COR-L47 (cell line): ENCODE measurements around the gene FA2H.

ENCODE experiments used
- DNase-seq: peaks from one replicate; lab custom pipeline; 2025; lab: John Stamatoyannopoulos, UW

Gene FA2H

DNA sequence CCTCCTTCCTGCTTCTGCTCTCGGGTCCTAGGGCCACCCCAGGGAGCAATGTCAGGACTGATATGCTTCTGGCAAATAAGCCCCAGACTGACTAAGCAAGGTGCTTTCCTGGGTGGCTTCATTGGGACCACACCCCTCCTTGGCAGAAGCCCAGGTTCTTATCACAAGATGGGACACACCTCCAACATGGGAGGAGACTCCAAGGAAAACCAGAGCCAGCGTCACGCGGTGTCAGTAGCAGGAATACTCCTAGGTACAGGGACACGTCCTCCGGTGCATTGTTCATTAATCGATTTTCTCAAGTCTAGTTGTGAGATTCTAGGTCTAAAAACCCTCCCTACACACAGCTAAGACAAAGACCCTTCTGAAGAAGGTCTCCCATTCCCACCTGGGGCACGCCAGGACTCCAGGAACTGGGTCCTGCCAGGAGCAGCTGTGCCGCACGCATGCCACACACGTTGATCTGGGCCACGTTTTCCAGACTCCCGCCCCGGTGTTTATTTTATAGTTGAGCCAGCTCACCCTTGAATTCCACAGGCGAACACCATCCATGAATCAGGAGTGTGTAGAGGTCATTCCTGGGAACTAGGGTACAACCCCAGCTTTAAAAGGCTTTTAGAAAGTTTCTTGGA lies 30.8 kb downstream of the FA2H start:
- peak; percentile 93 for DNase-seq

DNA sequence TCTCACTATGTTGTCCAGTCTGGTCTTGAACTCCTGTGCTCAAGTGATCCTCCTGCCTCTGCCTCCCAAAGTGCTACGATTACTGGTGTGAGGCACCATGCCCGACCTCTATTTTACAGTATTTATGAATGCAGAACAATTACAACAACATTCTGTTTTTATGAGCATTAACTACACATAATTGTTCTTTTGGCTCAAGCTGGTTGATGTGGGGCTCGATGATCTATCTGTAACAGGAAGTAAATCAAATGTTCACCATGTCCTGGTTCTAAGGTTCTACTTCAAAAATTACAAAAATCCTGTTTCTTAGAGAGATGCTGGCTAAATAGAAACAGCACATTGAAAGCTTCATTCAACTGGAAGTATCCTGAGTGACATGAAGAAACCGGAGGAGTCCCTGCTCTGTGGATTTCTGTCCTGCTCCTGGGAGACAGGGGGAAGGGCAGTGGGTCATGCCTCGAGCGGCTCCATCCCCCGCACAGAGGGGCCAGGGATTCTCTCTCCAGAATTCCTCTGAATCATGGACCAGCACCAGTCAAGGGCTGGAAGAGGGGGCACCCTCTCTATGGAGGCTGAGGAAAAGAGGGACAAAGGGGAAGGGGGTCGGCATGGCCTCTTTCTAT lies 31.5 kb downstream of the FA2H start:
- DNase-seq, result no peak

DNA sequence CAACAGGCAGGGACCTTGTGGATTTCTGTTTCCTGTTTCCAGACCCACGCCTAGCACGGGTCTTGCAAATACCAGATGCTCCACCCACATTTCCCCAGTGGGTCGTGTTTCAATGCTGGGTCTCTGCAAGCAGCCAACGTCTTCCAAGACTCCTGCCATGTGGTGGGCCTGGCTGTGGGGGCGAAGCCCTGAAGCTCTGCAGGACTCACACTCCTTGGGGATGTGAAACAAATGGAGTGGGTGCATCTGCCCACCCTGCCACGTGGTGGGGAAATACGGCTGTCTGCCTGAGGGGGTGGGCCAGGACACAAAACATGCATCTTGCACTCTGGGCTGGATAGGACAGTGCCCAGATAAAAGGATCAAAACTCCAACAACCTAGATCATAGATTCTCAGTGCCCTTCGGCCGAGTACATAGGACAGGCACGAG lies 32.6 kb downstream of the FA2H start:
- no peak for DNase-seq

DNA sequence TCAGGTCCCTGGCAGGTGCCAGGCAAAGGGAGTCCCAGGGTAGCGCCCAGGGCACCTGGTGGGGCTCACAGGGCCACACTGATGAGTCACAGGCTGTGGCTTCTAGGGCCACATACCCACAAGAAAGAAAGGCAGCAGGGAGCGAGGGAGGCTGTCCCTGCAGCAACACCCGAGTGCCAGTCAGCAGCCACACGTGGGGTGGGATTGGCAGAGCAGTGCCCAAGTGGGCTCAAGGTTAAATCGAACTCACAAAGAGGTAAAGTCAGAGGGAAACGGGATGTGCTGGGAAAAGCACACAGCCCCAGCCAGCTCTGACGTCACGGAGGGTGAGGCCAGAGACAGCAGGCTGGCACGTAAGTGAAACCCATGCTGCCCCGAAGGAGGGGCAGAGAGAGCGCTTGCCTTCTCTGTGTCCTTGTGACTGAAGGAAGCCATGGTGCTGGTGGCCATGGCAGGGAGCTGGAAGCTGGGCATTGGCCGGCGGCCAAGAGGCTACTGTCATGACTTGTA lies 33.8 kb downstream of the FA2H start:
- no peak for DNase-seq

DNA sequence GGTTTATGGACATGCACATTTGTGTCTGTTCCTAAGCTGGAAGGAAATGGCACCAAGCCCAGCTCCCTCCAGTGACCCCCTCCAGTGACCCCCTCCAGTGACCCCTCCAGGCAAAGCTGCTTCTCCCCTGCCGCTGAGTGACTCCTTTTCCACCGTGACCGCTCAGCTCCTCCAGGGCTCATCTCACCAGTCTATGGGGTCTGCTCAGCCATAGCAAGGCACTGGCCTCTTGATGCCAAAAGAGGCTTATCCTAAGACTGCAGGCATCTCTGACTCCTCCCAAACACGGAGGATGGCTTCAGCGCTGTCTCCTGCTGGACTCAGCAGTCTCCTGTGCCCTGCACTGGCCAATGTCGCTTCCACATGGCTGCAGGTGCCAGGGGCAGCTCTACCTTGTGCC lies 35.3 kb downstream of the FA2H start:
- DNase-seq, result no peak

DNA sequence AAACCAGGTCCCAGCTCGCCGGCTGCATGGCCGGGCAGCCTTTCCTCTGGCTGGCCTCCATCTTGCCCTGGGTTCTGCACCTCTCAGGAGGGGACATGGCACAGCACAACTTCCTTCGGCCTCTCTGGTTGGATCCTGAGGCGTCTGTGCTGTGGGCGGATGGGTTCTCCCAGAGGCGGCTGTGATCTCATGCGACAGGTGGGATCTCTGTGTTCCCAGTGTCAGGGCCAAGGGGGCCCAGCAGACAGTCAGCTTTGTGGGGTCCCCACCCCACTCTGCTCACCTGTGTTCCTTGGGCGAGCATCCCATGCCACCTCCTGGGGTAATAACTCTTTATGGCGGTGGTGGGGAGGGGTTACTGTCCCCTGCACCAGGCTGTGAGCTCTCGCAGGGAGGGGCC lies 35.8 kb downstream of the FA2H start:
- DNase-seq, result no peak

DNA sequence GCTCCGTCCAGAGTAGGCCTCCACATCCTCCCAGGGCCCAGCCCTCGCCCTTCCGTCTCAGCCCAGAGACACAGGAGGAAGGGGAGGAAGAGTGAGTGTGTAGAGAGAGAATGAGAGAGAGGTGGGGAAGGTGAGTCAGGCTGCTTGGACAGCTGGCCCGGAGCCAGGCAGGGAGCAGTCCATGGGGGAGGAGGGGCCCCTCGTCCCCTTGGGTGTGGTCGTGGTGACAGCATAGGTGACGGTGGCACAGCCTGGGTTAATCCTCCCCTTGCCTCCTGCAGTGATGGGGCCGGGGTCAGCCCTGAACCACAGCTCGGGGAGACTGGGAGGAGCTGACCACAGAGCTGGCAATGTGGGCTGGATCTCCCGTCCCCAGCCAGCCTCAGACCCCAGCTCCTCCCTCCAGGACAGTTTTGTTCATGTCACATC lies 36.5 kb downstream of the FA2H start:
- no peak for DNase-seq

DNA sequence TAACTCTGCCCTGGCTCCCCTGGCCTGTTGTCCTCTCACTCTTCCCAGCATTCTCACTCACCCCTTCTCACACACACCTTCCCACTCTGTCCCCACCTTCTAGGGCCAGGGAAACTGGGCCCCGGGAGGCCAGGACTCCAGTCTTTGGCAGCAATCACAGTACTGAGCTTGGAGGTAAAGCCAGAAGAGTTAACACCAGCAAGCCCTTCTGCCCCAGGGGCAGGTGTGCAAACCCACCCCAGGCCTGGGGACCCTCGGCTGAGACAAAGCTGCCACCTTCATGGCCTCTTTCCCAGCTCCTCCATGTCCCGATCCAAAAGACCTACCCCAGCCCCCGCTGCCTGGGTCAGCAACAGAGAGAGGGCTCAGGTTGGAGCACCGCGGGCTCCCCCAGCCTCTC lies 37.1 kb downstream of the FA2H start:
- no peak for DNase-seq

DNA sequence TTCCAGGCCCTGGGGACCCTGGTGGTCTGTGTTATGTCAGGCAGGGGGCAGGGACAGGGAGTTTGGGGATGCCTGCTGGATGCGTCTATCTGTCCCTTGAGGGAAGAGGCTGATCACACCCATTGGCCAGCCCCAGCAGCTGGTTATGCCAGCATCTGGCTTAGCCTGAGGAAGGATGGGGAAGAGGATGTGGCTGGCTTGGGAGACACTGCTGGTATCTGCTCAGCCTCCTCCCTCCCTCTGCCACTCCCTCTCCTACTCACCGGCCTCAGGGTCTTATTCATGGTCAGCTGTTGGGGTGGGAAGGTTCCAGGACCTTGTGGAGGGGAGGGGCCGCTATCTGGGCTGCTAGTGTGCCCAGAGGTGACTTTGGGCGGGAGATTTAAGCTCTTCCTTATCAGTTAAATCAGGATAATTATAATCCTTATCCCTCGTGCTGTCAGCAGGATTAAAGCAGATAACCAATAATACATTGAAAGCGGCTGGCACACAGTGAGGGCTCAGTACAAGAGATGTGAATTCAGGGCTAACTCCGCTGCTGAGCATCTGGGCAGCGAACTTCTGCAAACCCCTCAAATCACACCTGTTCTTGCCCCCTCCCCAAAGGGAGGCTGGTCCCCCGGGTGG lies 38.0 kb downstream of the FA2H start:
- no peak for DNase-seq

DNA sequence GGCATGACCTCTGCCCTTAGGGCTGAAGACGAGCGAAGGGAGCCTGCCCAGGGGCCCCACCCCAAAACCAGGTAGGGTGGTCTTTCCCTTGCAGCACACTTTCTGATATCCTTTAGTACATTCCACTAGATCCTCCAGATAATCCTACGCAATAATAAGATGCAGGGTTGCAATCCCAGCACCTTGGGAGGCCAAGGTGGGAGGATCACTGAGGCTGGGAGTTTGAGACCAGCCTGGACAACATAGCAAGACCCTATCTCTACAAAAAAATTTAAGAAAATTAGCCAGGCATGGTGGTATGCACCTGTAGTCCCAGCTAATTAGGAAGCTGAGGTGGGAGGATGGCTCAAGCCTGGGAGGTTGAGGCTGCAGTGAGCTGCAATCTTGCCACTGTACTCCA lies 39.1 kb downstream of the FA2H start:
- no peak for DNase-seq

DNA sequence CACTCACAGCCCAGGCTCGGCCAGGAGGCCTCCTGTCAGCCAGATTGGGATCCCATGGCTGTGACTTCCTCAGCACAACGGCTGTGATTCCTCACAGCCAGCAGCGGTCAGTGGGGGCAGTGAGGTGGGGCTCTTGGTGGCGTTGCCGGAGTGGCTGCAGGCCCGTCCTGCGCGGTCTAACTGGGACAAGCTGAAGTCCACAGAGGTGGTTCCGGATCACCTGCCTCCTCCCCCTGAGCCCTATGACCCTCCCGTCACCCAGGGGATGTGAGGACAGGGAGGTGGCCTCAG lies 39.5 kb downstream of the FA2H start:
- no peak for DNase-seq

DNA sequence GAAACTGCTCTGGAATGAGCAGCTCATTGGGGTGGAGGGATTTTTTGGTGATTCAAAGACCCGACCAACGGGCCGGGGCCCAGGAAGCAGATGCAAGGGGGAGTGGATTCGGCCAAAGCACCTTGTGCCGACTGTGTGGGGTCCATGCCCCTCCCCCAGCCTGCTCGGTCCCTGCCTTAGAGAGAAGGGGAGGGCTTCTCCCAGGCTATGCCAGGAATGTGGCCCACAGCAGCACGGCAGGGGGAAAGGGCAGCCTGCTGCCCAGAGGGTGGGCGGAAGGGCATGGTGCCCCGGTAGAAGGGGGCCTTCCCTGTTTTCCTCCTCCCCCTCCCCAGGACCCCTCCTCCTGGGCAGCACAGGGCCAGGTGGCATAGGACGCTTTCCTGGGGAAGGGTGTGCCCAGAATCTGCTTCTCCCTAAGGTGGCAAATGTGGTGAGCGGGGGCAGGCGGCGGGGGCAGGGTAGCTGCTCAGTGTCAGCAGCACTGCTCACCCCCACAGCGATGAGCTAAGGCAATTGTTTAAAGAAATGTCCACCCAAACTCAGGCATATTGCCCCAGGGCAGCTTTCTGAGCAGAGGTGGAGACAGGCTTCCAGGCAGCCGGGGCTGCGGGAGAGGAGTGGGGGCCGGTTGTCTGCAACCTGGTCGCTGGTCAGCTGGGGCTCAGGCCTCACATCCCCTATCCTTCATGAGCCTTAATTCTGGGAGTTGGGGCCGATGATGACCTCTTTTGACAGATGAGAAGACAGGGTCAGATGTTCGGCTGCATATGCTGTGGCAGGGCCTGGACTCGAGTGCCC lies 40.1 kb downstream of the FA2H start:
- no peak for DNase-seq

DNA sequence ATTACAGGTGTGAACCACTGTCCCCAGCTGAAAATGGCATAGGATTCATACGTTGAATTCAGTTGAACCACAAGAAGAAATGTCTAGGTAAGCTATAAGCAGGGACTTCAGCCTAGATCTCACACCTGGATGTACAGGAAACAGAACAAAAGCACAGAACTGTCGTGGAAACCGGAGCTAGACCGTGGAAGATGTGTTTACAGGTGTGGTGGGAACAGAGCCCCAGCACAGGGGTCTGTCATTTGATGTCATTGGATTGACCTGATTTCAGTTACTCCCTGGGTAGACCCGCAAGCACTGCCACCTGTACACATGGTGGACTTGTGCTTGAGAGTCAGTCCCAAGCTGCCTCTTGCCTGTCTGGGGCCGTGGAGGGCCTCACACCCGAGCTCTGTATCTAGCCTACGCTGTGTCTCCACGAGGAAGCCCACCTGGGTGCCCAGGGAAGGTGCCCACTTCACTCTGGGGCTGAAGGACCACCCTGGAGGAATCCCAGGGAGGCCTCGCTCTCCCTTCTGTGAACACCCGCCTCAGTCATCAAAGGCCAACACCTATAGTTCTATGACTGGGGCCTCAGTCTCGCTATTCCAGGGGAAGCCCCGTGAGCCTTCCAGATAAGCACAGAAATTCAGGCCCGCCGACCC lies 41.8 kb downstream of the FA2H start:
- DNase-seq, result no peak

DNA sequence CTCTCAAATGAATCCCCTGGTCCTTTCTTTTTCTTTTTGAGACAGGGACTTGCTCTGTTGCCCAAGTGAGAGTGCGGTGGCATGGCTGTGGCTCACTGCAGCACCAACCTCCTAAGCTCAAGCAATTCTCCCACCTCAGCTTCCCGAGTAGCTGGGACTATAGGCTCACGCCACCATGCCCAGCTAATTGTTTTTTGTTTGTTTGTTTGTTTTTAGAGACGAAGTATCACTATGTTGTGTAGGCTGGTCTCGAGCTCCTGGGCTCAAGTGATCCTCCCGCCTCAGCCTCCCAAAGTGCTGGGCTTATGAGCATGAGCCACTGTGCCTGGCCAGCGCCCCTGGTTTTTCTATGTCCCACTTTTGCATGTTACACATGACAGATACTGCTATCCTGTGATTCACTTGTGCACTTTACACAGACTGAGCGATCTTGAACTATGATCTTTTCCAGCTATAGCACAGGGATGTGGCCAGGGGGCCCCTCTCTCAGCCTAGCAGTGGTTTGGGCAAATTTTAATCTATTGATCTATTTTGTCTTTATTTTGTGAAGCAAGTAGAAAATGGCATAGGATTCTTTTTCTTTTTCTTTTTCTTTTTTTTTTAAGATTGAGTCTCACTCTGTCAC lies 42.7 kb downstream of the FA2H start:
- no peak for DNase-seq

DNA sequence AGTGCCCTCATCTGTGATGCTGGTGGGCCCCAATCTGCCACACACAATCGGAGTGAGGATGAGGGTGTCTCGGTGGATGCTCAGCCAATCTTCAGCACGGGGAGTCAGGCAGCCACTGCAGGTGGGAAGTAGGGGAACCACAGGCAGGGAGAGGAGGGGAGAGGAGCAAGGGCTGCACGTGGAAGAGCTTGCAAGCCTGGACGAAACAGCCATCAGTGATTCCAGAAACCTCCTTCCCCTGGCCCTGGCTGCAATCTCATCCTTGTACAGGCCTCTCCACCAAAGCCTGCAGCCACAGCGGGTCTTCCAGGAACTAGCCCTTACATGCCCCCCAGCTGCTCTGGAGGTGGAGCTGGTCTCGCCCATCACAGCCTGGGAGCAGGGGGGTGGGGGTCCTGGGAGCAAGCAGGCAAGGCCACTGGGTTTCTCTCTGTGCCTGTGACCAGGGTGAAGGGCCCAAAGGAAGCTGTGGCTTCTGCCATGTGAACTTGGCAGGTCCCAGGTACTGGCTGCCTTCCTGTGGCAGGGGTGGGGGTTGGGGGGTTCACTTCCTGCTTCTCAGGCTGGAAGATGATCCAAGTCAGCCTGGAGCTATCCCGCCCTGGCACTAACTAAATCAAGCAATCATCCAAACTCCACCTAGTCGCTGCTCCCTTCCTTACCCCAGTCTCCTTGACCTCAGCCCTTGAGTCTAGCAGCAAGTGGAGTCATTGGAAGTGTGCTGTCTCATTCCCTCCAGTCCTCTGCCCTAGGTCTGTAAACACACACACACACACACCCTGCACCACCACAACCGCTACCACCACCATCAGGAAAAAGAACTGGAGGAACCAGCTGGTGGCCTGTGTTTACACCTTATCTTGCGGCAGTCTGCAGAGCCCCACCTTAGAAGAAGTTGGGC lies 44.6 kb downstream of the FA2H start:
- no peak for DNase-seq

DNA sequence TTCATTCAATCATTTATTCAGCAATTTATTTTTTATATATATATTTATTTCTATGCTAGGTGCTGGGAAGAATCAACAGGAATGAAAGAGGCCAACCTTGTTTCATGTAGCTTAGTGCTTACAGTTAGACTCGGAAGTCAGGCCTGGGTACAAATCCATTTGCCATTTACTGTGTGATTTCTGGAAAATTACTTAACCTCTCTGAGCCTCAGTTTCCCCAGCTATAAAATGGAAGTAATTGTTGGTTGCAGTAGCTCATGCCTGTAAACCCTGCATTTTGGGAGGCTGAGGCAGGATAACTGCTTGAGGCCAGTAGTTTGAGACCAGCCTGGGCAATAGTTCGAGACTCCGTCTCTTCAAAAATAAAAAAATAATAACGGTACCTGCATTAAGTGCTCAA lies 46.7 kb downstream of the FA2H start:
- no peak for DNase-seq

DNA sequence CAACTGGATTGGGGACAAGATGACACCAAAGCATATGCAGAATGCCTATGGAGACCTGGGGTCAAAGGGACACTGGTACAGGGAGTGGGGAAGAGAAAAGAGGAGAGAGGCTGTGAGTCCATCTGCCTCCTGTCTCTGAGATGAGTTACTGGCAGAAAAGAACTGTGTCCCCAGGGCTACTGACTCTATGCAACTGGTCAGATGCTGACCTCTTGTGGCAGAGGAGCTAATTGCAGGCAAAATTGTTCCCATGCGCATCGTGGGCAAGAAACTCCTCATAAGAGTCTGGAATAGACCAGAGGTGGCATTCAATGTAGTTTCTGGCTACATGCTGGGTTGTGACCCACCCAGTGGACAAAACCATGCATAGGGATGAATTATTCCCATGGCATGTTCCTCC lies 47.9 kb downstream of the FA2H start:
- DNase-seq, result no peak

DNA sequence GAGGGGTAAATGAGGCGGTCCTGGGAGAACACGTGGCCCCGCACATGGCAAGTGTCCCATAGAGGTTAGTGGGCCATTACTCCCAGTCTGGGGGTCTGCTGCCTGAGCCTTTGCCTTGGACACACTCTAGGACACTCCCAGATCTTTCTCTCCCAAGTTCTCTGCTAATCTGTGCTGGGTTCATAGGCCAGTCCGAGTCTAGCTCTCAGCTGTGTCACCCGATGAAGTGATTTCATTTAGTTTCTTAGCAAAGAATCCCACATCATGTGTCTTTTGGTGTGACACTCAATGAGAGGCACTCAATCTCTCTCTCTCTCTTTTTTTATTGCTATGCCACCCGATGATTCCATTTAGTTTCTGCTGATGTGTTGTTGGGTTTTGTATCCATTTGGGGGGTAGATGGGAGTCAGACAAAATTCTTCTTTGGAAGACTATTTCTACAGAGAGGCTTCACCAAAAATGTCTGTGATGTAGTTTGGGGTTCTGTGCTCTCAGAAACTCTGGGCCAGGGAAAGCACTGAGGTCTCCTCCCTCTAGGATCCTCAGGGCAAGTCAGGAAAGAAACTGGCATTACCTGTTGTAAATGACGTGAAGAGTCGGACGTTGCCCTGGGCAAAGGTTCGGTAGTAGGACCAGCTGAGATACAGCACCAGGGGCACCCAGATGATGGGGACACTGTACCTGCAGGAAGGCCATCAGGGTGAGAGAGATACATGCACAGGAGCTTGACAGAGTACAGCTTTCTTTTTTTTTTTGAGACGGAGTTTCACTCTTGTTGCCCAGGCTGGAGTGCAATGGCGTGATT lies 48.8 kb downstream of the FA2H start:
- no peak for DNase-seq

DNA sequence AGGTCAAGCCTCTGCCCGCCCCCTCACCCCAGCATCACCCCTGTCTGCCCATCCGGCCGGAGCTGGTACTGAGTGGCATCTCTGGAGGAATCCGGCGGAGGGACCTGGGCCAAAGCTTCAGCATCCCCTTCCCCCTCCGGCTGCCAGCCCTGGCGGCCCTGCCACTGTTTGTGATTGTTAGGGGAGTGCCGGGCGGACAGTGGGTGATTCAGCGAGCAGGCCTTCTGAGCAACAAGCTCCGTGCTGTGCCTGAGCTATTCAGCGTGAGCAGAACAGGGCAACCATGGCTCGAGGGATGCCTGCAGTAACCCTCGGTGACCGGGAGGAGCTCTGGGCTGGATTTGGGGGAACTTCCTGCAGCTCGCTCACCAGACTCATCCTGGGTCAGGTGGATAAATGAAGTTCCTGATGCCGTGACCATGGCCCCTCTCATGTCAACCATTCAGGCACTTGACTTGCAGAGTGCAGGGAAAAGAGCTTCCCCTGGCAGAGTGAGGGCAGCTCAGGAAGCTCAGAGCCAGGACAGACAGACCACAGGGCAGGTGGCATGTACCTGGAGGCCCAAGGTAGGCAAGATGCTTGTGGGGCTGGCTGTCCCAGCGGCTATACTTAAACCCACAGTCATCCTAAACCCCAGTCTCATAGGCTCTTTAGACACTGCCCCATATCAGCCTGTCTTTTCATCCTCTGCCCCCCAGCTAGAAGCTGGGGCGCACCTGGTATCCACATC lies 49.6 kb downstream of the FA2H start:
- no peak for DNase-seq
